D721Med (cell line): Measurements from ENCODE around the gene OTOS.

Experiments
- DNase-seq: peaks from one replicate; pipeline ENCODE4 v3.0.0; 2011; ENCODE audit warnings: low spot score; ENCODE audit not compliant: insufficient read length
- FAIRE-seq: peaks from 2 replicates; lab custom pipeline; 2011; peaks lifted over from hg19 to GRCh38; lab: Jason Lieb, UNC
- TF ChIP-seq, protein P1 (sequence below): IDR thresholded peaks from 2 replicates; pipeline ENCODE4 v1.5.1; 2012; ENCODE audit warnings: mild to moderate bottlenecking, control low read depth; ENCODE audit not compliant: insufficient read depth; ENCODE audit errors: missing control alignments

Gene OTOS

DNA sequence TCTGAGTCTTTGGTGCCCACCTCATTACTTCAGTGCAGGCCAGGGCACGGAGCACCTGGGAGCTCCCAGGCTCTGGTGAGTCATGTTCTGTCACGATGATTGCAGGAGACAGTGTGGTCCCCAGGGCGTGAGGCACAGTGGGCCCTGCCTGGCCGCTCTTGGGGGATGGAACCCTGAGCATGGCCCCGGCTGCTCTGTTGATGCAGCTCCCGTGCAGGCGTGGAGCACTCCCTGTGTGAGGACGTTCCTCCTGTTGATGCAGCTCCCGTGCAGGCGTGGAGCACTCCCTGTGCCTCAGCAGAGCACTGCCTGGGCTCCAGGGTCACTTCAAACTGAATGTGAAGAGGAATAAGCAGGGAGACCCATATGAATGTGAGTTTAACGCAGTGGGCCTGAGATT, 34.5 kb downstream of the OTOS start:
- TF ChIP-seq, protein P1, sequence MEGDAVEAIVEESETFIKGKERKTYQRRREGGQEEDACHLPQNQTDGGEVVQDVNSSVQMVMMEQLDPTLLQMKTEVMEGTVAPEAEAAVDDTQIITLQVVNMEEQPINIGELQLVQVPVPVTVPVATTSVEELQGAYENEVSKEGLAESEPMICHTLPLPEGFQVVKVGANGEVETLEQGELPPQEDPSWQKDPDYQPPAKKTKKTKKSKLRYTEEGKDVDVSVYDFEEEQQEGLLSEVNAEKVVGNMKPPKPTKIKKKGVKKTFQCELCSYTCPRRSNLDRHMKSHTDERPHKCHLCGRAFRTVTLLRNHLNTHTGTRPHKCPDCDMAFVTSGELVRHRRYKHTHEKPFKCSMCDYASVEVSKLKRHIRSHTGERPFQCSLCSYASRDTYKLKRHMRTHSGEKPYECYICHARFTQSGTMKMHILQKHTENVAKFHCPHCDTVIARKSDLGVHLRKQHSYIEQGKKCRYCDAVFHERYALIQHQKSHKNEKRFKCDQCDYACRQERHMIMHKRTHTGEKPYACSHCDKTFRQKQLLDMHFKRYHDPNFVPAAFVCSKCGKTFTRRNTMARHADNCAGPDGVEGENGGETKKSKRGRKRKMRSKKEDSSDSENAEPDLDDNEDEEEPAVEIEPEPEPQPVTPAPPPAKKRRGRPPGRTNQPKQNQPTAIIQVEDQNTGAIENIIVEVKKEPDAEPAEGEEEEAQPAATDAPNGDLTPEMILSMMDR = no peak
- DNase-seq = no peak
- no peak for FAIRE-seq

DNA sequence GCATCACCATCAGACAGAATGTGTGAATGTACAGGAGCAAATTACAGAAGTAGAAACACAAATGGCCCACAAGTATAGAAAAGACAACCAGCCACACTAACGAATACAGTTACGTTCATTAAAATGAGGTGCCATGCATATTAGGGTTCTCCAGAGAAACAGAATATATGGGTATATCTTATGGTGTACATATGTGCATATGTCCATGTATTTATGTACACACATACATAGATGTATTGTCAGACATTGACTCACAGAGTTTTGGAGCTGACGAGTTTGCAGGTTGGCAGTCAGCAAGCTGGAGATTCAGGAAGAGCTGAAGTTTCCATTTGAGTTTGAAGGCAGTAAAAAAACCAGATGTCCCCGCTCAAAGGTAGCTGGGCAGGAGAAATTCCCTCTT, 37.3 kb downstream of the OTOS start:
- DNase-seq (no peak), FAIRE-seq (no peak)
- TF ChIP-seq, protein P1 = no peak

- TF ChIP-seq, protein P1 = no peak
- DNase-seq (no peak), FAIRE-seq (no peak)
Measured at GRCh38 chr2:240098349-240098748, 42.1 kb downstream of the OTOS start.

DNA sequence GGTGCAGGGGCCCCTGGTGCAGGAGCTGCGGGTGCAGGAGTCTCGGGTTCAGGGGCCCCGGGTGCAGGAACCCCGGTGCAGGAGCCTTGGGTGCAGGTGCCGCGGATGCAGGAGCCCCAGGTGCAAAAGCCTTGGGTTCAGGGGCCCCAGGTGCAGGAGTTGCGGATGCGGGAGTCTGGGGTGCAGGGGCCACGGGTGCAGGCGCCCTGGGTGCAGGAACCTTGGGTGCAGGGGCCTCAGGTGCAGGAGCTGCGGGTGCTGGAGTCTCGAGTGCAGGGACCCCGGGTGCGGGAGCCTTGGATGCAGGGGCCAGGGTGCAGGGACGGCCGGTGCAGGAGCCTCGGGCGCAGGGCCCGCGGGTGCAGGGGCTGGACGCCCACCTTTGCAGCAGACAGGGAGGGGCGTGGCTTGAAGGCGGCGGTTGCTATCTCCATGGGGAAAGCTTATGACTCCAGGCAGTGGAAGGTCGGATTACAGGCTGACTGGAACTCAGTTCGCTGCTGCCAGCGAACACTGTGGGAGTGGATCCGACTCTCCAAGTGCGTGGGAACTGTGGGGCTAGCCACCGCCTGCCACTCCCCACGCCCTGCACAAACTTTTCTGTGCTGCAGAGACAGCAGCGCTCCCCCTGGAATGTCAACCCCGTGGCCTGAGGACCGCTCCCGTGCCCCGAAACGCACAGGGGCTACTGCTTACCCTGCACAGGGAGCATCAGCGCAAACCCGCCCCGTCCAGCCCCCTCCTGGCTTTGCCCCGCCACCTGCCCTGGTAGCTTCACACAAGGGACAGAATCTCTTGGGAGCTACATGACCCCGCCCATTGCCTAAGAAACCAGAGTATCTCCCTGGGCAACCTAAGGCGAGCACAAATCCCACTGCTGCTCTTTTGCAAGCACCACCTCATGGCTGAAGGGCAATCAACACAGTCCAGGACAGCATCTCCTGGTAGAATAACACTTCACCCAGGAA, 44.6 kb downstream of the OTOS start:
- FAIRE-seq (no peak), DNase-seq (no peak)
- TF ChIP-seq, protein P1 = no peak

DNA sequence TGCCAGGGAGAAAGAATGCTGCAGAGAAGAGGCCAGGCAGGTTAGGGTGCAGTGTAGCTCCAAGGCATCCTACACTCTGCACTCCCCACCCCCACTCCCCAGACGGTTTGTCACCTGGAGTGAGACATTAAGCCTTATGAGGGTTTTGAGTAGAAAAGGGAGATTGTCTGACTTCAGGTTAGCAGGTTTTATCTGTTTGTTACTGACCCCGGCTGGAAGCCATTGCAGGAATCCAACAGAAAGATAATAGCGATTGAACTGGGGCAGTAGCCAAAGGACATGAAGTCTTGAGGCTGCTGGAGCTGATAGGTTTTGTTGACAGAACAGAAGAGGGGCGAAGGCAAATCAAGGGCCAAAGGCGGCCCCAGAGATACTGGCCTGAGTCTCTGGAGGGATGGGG, 51.2 kb downstream of the OTOS start:
- DNase-seq (no peak), FAIRE-seq (no peak)
- TF ChIP-seq, protein P1 = no peak
